ENCODE data around the gene PLPPR3.

The PLPPR3 gene

GRCh38 chr19:815775-816499 is 5.8 kb downstream of the PLPPR3 start:
- no peak for TF ChIP-seq CTCF (IDR thresholded peaks at IDR 0.05; ENCODE audit: control extremely low read depth, extremely low read depth, low read depth, missing control alignments)
- CTCF ChIA-PET = no interaction called here
- POLR2A ChIA-PET = interaction anchor here (1.6 kb wide), 1 partner anchor 18 kb away, joined by 3 read pairs; no protein-coding TSS in a partner anchor
- no peak for DNase-seq (ENCODE audit: extremely low spot score)

- no peak for TF ChIP-seq CTCF (IDR thresholded peaks at IDR 0.05; ENCODE audit: control extremely low read depth, extremely low read depth, low read depth, missing control alignments)
- ChIA-PET POLR2A (interaction anchor here (1.6 kb wide), 1 partner anchor 17 kb away, joined by 3 read pairs; no protein-coding TSS in a partner anchor), CTCF (no interaction called here)
- no peak for DNase-seq (ENCODE audit: extremely low spot score)
These were observed 6.5 kb downstream of the PLPPR3 start for GRCh38 chr19:815079-815774.

- CTCF ChIA-PET = no interaction called here
- POLR2A ChIA-PET = interaction anchor here (1.6 kb wide), 1 partner anchor 16 kb away, joined by 3 read pairs; no protein-coding TSS in a partner anchor
- TF ChIP-seq CTCF (IDR thresholded peaks at IDR 0.05; ENCODE audit: control extremely low read depth, extremely low read depth, low read depth, missing control alignments) = no peak
- no peak for DNase-seq (ENCODE audit: extremely low spot score)
These were observed 7.3 kb downstream of the PLPPR3 start for GRCh38 chr19:814152-815078.

- TF ChIP-seq CTCF (IDR thresholded peaks at IDR 0.05; ENCODE audit: control extremely low read depth, extremely low read depth, low read depth, missing control alignments) = no peak
- ChIA-PET POLR2A (no interaction called here), CTCF (no interaction called here)
- no peak for DNase-seq (ENCODE audit: extremely low spot score)
These were observed 8.3 kb downstream of the PLPPR3 start for GRCh38 chr19:813219-814151.

GRCh38 chr19:812747-813218 is 9.0 kb downstream of the PLPPR3 start:
- no peak for DNase-seq (ENCODE audit: extremely low spot score)
- ChIA-PET POLR2A (no interaction called here), CTCF (no interaction called here)
- no peak for TF ChIP-seq CTCF (IDR thresholded peaks at IDR 0.05; ENCODE audit: control extremely low read depth, extremely low read depth, low read depth, missing control alignments)
